Body of pancreas (tissue), 4 donors: ENCODE measurements around the gene GPRC6A.

Experiments used
- POLR2A ChIP-seq, 3 donors: fragments of 450-650 bp; IDR thresholded peaks; one replicate each; pipeline ENCODE4 v1.6.1; 2016; ENCODE audit warnings: antibody characterized with exemption in 3 of 3, mild to moderate bottlenecking in 2 of 3
- TF ChIP-seq, protein P1 (sequence below), 7 experiments: fragments of 450-650 bp in 4 of 7; fragments of 200-600 bp in 3 of 7; sonication (generic) in 3 of 7; IDR thresholded peaks; one replicate each; pipeline ENCODE4 v1.5.1; 2016 to 2019; ENCODE audit warnings: antibody characterized with exemption in 7 of 7

- TF ChIP-seq, protein P1, sequence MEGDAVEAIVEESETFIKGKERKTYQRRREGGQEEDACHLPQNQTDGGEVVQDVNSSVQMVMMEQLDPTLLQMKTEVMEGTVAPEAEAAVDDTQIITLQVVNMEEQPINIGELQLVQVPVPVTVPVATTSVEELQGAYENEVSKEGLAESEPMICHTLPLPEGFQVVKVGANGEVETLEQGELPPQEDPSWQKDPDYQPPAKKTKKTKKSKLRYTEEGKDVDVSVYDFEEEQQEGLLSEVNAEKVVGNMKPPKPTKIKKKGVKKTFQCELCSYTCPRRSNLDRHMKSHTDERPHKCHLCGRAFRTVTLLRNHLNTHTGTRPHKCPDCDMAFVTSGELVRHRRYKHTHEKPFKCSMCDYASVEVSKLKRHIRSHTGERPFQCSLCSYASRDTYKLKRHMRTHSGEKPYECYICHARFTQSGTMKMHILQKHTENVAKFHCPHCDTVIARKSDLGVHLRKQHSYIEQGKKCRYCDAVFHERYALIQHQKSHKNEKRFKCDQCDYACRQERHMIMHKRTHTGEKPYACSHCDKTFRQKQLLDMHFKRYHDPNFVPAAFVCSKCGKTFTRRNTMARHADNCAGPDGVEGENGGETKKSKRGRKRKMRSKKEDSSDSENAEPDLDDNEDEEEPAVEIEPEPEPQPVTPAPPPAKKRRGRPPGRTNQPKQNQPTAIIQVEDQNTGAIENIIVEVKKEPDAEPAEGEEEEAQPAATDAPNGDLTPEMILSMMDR (IDR thresholded peaks at IDR 0.05) = no peak
- no peak for TF ChIP-seq POLR2A (IDR thresholded peaks at IDR 0.05)
Measured at GRCh38 chr6:116761779-116762178, 67.1 kb downstream of the GPRC6A start.
